Choroid plexus epithelial cell (primary cell): Measurements from ENCODE around the gene SCYGR6.
"Not testable (repeated sequence)": the region's sequence is repeated elsewhere in the genome, so short reads cannot be mapped to it uniquely, and the experiment has no call there.

Source experiments
- DNase-seq: peaks from one replicate; pipeline ENCODE4 v3.0.0-alpha.2; 2010; ENCODE audit warnings: low read depth
- H3K4me3 ChIP-seq: 2 replicates; pipeline ENCODE4 v1.5.1; 2011; ENCODE audit warnings: low read depth, mild to moderate bottlenecking, control low read depth, low read length, moderate library complexity
- CTCF ChIP-seq: conservative IDR thresholded peaks from 2 replicates; pipeline ENCODE4 v1.5.1; 2011; ENCODE audit warnings: low read depth, mild to moderate bottlenecking, control low read depth, inconsistent platforms, low read length, moderate library complexity

Gene SCYGR6

GRCh38 chr2:227765788-227766372, 41.3 kb upstream of the SCYGR6 start:
- no peak for DNase-seq
- TF ChIP-seq CTCF = no peak
- no peak overlapping the region for H3K4me3 ChIP-seq

GRCh38 chr2:227761740-227762476, 37.4 kb upstream of the SCYGR6 start:
- TF ChIP-seq CTCF = no peak
- H3K4me3 ChIP-seq = no peak overlapping the region
- no peak for DNase-seq

GRCh38 chr2:227759411-227760118, 35.0 kb upstream of the SCYGR6 start:
- no peak for DNase-seq
- H3K4me3 ChIP-seq = no peak overlapping the region
- no peak for TF ChIP-seq CTCF

- DNase-seq, H3K4me3 ChIP-seq: not testable (repeated sequence)
Measured at GRCh38 chr2:227756261-227756660, 31.7 kb upstream of the SCYGR6 start.

- TF ChIP-seq CTCF = peak; percentile 63
- H3K4me3 ChIP-seq = no peak overlapping the region
- no peak for DNase-seq
Measured at GRCh38 chr2:227748079-227748478, 23.5 kb upstream of the SCYGR6 start.

- no peak for DNase-seq
- TF ChIP-seq CTCF = no peak
- H3K4me3 ChIP-seq = no peak within 1 kb of the TSS
Measured at GRCh38 chr2:227745594-227745993, 21.0 kb upstream of the SCYGR6 start, which contains the start of gene SCYGR8. TSS of gene SCYGR8 (plus strand) at chr2:227745894. CDS start at chr2:227745894, 0 bp downstream.

- peak; percentile 18 for DNase-seq
- H3K4me3 ChIP-seq = not testable (repeated sequence)
- peak; percentile 39 for TF ChIP-seq CTCF
Measured at GRCh38 chr2:227740705-227741104, 16.1 kb upstream of the SCYGR6 start.
